Activated naive CD4-positive, alpha-beta T cell treated with anti-CD3 and anti-CD28 coated beads, Interleukin-2, amount 50 U/mL, for 72 hours (primary cell): ENCODE results near the gene HAPLN3. TPM values are rescaled to one million over a fixed set of nuclear protein-coding genes. Genes with fewer than 3 reads are reported as not detected.
"Not testable (repeated sequence)": the region's sequence is repeated elsewhere in the genome, so short reads cannot be mapped to it uniquely, and the experiment has no call there.

Source experiments
- ATAC-seq, 2 donors: fragments of 150-1000 bp; cut with Tn5 transposase; 2 replicates each; pipeline ENCODE4 v1.10.0; 2021; ENCODE audit warnings: mild to moderate bottlenecking in 2 of 2, moderate library complexity in 2 of 2
- DNase-seq, 2 donors: peaks; one replicate each; pipeline ENCODE4 v3.0.0; 2021 to 2022; ENCODE audit warnings: low spot score in 2 of 2
- H3K27ac Mint-ChIP-seq, 2 donors: one replicate each; pipeline ENCODE4 v1.8.0; 2022; ENCODE audit warnings: mild to moderate bottlenecking in 2 of 2, mixed read lengths in 2 of 2
- H3K36me3 Mint-ChIP-seq, 2 donors: one replicate each; pipeline ENCODE4 v1.8.0; 2022; ENCODE audit warnings: mixed read lengths in 2 of 2
- H3K9me3 Mint-ChIP-seq, 2 donors: one replicate each; pipeline ENCODE4 v1.8.0; 2022; ENCODE audit warnings: mixed read lengths in 2 of 2
- total RNA-seq, 2 donors: library from RNA; stranded (reverse); gene quantifications; one replicate each; pipeline ENCODE4 v1.2.3, GENCODE V29; 2022

HAPLN3 gene, protein sequence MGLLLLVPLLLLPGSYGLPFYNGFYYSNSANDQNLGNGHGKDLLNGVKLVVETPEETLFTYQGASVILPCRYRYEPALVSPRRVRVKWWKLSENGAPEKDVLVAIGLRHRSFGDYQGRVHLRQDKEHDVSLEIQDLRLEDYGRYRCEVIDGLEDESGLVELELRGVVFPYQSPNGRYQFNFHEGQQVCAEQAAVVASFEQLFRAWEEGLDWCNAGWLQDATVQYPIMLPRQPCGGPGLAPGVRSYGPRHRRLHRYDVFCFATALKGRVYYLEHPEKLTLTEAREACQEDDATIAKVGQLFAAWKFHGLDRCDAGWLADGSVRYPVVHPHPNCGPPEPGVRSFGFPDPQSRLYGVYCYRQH
- 10 to 100 TPM; 25.6 to 80.8 TPM for total RNA-seq

GRCh38 chr15:88894819-88895767 lies at the start of gene HAPLN3:
TSS of gene HAPLN3 (minus strand) at chr15:88895544. CDS start at chr15:88887298, 8,246 bp downstream.
- H3K9me3 Mint-ChIP-seq, result no peaks in the 10 kb centered on the region
- peak within 1 kb of the TSS; percentile 82 to 95 for H3K27ac Mint-ChIP-seq
- H3K36me3 Mint-ChIP-seq, result no peaks in the 10 kb centered on the region
- peak; percentile 67 to 69 for DNase-seq
- ATAC-seq, result peak; percentile 66 to 71

GRCh38 chr15:88940110-88940675 lies 44.8 kb upstream of the HAPLN3 start:
- no peak for ATAC-seq
- DNase-seq, result no peak
- H3K9me3 Mint-ChIP-seq, result no peaks in the 10 kb centered on the region
- no peaks in the 10 kb centered on the region for H3K36me3 Mint-ChIP-seq
- H3K27ac Mint-ChIP-seq, result no peak overlapping the region

DNA sequence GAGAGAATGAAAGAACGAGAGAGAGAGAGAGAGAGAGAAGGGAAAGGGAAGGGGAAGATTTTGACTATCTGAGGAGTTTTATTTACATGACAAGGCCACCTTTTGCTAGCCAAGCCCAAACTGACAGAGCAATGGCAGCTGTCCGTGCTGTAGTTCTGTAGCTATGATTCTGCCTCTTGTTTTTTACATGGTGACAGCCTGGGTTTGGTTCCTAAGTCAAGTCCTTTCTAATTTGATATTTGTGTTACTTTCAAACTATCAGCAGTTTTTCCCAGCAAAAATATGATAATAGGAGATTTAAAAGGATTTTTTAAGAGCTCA lies 44.1 kb upstream of the HAPLN3 start:
- H3K9me3 Mint-ChIP-seq, result no peaks in the 10 kb centered on the region
- ATAC-seq, result no peak
- H3K27ac Mint-ChIP-seq, result no peak overlapping the region
- DNase-seq, result no peak
- H3K36me3 Mint-ChIP-seq, result no peaks in the 10 kb centered on the region

GRCh38 chr15:88938802-88939485 lies 43.6 kb upstream of the HAPLN3 start:
- H3K36me3 Mint-ChIP-seq, result peaks cover 0 to 2% of the 10 kb centered on the region in 2 donors
- no peak overlapping the region for H3K27ac Mint-ChIP-seq
- H3K9me3 Mint-ChIP-seq, result no peaks in the 10 kb centered on the region
- no peak for DNase-seq
- ATAC-seq, result no peak

- H3K9me3 Mint-ChIP-seq, H3K27ac Mint-ChIP-seq, H3K36me3 Mint-ChIP-seq, ATAC-seq, DNase-seq: not testable (repeated sequence)
Measured at GRCh38 chr15:88934449-88934848, 39.1 kb upstream of the HAPLN3 start.

DNA sequence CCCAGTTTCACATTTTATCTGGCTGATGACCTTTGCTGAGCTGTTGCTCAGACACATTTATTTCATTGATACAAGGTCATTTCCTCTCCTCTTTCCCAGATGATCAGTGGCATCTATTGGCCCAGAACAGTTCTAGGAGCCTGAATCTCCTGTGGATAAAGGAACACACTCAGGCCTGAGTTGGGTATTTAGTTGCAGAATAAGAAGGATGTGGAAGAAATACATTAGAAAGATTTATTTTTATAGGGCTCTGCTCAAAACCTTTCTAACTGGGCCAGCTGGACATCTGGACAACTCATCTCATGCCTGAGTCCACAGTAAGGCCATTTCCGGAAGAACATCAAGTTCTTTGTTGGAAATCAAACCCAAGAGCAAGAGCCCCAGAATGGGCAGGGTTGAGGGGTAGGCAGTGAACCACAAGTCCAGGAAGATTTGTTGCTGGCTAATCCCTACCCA lies 37.6 kb upstream of the HAPLN3 start:
- no peak overlapping the region for H3K27ac Mint-ChIP-seq
- ATAC-seq, result no peak
- H3K9me3 Mint-ChIP-seq, result peaks cover 0 to 3% of the 10 kb centered on the region in 2 donors
- no peak for DNase-seq
- peaks cover 0 to 5% of the 10 kb centered on the region in 2 donors for H3K36me3 Mint-ChIP-seq

- no peak for ATAC-seq
- Mint-ChIP-seq H3K27ac (no peak overlapping the region), H3K36me3 (peaks cover 0 to 5% of the 10 kb centered on the region in 2 donors), H3K9me3 (peaks cover 0 to 3% of the 10 kb centered on the region in 2 donors)
- DNase-seq, result no peak
Measured at GRCh38 chr15:88932271-88932874, 37.0 kb upstream of the HAPLN3 start.

- Mint-ChIP-seq H3K27ac (no peak overlapping the region), H3K36me3 (peaks cover 0 to 5% of the 10 kb centered on the region in 2 donors), H3K9me3 (peaks cover 0 to 3% of the 10 kb centered on the region in 2 donors)
- ATAC-seq (no peak), DNase-seq (no peak)
Measured at GRCh38 chr15:88930579-88930978, 35.2 kb upstream of the HAPLN3 start.

DNA sequence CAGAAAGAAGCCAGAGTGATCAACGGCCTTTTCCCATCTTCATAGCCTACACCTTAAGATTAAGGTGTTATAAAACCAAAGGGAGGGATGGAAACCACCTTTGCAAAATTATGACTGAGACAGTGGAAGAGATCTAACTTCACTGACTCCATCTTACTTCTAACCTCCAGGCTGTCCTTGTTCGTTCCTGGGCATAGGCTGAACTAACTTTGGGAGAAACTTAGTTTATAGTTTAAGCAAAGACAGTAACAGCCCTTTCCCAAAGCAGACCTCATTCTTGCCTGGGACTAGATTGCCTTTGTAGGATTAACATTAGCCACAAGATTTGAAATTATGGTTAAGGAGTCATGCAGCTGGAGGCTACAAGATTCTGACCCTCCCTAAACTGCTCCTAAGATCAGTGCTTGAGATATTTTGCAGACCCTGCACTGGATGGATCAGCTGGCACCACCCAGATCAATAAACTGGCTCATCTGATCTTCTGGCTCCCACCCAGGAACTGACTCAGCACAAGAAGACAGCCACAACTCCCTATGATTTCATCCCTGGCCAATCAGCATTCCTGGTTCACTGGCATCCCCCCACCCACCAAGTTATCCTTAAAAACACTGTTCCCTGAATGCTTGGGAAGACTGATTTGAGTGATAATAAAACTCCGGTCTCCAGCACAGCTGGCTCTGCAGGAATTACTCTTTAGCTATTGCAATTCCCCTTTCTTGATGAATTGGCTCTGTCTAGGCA lies 34.2 kb upstream of the HAPLN3 start:
- not testable (repeated sequence) for ATAC-seq, H3K27ac Mint-ChIP-seq, H3K36me3 Mint-ChIP-seq, DNase-seq, H3K9me3 Mint-ChIP-seq

GRCh38 chr15:88928192-88928591 lies 32.8 kb upstream of the HAPLN3 start:
- not testable (repeated sequence) for ATAC-seq, H3K36me3 Mint-ChIP-seq, DNase-seq, H3K9me3 Mint-ChIP-seq, H3K27ac Mint-ChIP-seq

DNA sequence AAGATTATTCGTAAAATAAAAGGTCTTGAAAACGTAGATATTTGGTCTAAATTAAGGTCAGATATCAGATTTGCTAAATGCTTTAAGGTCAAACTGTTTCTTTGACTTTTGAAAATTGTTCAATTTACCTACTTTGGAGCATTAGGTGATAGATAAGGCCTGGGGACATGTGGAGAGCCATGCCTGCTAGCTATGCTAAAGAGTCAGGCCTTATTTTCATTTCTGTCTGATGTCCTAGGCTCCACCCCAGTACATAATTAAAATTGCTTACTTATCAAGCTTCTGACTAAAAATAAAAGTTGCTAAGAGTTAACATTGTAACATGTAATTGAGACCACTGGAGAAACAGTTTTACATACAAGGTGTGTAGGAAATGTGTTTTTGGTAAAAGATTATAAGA lies 30.3 kb upstream of the HAPLN3 start:
- not testable (repeated sequence) for H3K27ac Mint-ChIP-seq, H3K36me3 Mint-ChIP-seq, DNase-seq, H3K9me3 Mint-ChIP-seq, ATAC-seq

DNA sequence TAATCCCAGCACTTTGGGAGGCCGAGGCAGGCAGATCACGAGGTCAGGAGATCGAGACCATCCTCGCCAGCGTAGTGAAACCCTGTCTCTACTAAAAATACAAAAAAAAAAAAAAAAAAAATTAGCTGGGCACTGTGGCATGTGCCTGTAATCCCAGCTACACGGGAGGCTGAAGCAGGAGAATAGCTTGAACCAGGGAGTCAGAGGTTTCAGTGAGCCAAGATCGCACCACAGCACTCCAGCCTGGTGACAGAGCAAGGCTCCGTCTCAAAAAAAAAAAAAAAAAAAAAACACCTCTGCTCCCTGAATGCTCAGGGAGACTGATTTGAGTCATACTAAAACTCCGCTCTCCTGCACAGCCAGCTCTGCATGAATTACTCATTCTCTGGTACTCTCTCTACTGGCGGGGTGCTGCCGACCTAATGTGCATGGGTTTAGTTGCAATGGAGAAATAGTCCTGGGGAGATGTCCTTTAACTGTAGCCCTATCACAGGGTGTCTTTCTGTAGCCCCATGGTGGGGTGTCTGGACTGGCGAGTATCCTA lies 25.6 kb upstream of the HAPLN3 start:
- H3K9me3 Mint-ChIP-seq, H3K27ac Mint-ChIP-seq, DNase-seq, H3K36me3 Mint-ChIP-seq: not testable (repeated sequence)
- ATAC-seq, result peak; percentile 86 to 87

DNA sequence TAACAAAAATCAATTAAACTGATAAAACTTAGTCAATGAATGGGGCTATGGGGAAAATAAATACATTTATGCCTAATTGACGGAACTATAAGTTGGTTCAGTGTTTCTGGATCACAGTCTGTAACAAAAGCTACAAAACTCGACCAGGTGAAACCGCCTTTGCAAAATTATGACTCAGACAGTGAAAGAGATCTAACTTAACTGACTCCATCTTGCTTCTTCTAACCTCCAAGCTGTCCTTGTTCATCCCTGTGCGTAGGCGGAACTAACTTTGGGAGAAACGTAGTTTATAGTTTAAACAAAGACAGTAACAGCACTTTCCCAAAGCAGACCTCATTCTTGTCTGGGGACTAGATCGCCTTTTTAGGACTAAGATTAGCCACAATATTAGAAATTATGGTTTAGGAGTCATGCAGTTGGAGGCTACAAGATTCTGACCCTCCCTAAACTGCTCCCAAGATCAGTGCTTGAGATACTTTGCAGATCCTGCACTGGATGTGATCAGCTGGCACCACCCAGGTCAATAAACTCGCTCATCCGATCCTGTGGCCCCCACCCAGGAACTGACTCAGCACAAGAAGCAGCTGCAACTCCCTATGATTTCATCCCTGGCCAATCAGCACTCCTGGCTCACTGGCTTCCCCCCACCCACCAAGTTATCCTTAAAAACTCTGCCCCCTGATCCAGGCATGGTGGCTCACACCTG lies 25.0 kb upstream of the HAPLN3 start:
- DNase-seq (no peak), ATAC-seq (no peak)
- Mint-ChIP-seq H3K36me3 (no peaks in the 10 kb centered on the region), H3K9me3 (no peaks in the 10 kb centered on the region), H3K27ac (no peak overlapping the region)

- Mint-ChIP-seq H3K36me3 (no peaks in the 10 kb centered on the region), H3K9me3 (no peaks in the 10 kb centered on the region), H3K27ac (peak overlapping the region in 1 of 2 donors; percentile 22)
- ATAC-seq (peak; percentile 83 to 90), DNase-seq (peak in 1 of 2 donors; percentile 63)
Measured at GRCh38 chr15:88918738-88919137, 23.4 kb upstream of the HAPLN3 start.

DNA sequence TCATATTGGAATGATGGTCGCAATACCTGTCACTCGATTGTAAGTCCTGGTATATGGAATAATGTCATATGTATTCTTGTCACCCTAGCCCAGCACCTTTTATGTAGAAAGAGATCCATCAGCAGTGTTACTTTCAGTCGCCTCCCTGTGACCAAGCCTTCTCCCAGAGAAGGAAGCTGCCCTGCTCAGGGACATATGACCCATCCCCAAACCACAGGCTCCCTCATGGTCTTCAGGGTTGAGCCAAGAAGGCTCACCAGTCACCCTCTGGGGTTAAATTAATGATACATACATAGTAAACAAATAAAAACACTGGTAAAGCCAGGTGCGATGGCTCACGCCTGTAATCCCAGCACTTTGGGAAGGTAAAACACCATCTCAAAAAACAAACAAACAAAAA lies 22.4 kb upstream of the HAPLN3 start:
- DNase-seq, result no peak
- no peak for ATAC-seq
- H3K27ac Mint-ChIP-seq, result no peak overlapping the region
- H3K36me3 Mint-ChIP-seq, result no peaks in the 10 kb centered on the region
- H3K9me3 Mint-ChIP-seq, result no peaks in the 10 kb centered on the region
